H1 (cell line): Measurements from ENCODE around the gene ABCA5. TPM values are rescaled to one million over a fixed set of nuclear protein-coding genes. Genes with fewer than 3 reads are reported as not detected.

ENCODE experiments used
- CTCF ChIA-PET: fragments of 300-600 bp; sonication (Branson Sonifier 250); formaldehyde crosslinking; loops from one replicate; lab custom pipeline; 2021; ENCODE audit not compliant: partially characterized antibody; lab: Charles Lee
- POLR2A ChIA-PET: fragments of 300-600 bp; sonication (Branson Sonifier 250); formaldehyde crosslinking; loops from one replicate; lab custom pipeline; 2021; ENCODE audit warnings: inconsistent platforms; ENCODE audit not compliant: partially characterized antibody; lab: Charles Lee
- DNase-seq, 2 experiments: peaks; one replicate each; pipeline versions ENCODE4 v3.0.0 to v3.0.0-alpha.2; 2010 to 2022; ENCODE audit warnings: low spot score in 2 of 2, low read depth in 1 of 2, mixed read lengths in 1 of 2
- FAIRE-seq: peaks from 2 replicates; lab custom pipeline; 2011; peaks lifted over from hg19 to GRCh38; lab: Jason Lieb, UNC
- H2AFZ ChIP-seq: 2 replicates; pipeline ENCODE4 v1.8.1; 2012; ENCODE audit warnings: low read length, inconsistent platforms
- H2AK5ac ChIP-seq: 2 replicates; pipeline ENCODE4 v1.6.1; 2013; ENCODE audit warnings: low read depth, low read length
- H2BK120ac ChIP-seq: replicated peaks from 2 replicates; pipeline ENCODE3; 2013; ENCODE audit warnings: low read depth, low read length, inconsistent platforms
- H2BK12ac ChIP-seq: 2 replicates; pipeline ENCODE4 v1.6.1; 2013; ENCODE audit warnings: low read depth, low read length
- H2BK15ac ChIP-seq: 2 replicates; pipeline ENCODE4 v1.6.1; 2013; ENCODE audit warnings: low read length
- H2BK20ac ChIP-seq: 2 replicates; pipeline ENCODE4 v1.6.1; 2013; ENCODE audit warnings: low read length
- H2BK5ac ChIP-seq: 2 replicates; pipeline ENCODE4 v1.6.1; 2013; ENCODE audit warnings: low read depth, low read length
- H3K14ac ChIP-seq: 2 replicates; pipeline ENCODE4 v1.6.1; 2013; ENCODE audit warnings: inconsistent platforms; ENCODE audit not compliant: insufficient read length
- H3K18ac ChIP-seq: 2 replicates; pipeline ENCODE4 v1.6.1; 2013; ENCODE audit warnings: low read length; ENCODE audit errors: extremely low read depth
- H3K23ac ChIP-seq: 2 replicates; pipeline ENCODE4 v1.6.1; 2013; ENCODE audit warnings: inconsistent platforms; ENCODE audit not compliant: insufficient read length
- H3K23me2 ChIP-seq: 2 replicates; pipeline ENCODE4 v1.6.1; 2013; ENCODE audit warnings: low read depth, low read length
- H3K27ac ChIP-seq: 2 replicates; pipeline ENCODE4 v1.6.1; 2011; ENCODE audit warnings: low read depth, low read length, inconsistent platforms
- H3K27me3 ChIP-seq, 4 experiments: replicated peaks in 1 of 4; 1 replicate in 1 of 4; 2 replicates in 3 of 4; pipeline versions ENCODE4 v1.6.1 to v1.8.1; 2011 to 2013; ENCODE audit warnings: low read length in 3 of 4, mild to moderate bottlenecking in 3 of 4, inconsistent platforms in 2 of 4, mixed read lengths in 2 of 4, moderate library complexity in 1 of 4; ENCODE audit not compliant: control insufficient read depth in 3 of 4, insufficient read depth in 3 of 4; ENCODE audit errors: extremely low read depth in 1 of 4
- H3K36me3 ChIP-seq, 4 experiments: 2 replicates each; pipeline versions ENCODE4 v1.6.1 to v1.8.1; 2011 to 2013; ENCODE audit warnings: mild to moderate bottlenecking in 4 of 4, low read length in 3 of 4, moderate library complexity in 2 of 4, control low read depth in 1 of 4, inconsistent platforms in 1 of 4; ENCODE audit not compliant: insufficient read depth in 4 of 4, control insufficient read depth in 2 of 4
- H3K4ac ChIP-seq: replicated peaks from 2 replicates; pipeline ENCODE3; 2013; ENCODE audit warnings: low read length, low read depth, mixed read lengths, inconsistent platforms; ENCODE audit not compliant: insufficient read length
- H3K4me1 ChIP-seq, 4 experiments: replicated peaks in 1 of 4; 1 replicate in 1 of 4; 2 replicates in 3 of 4; pipeline versions ENCODE4 v1.6.1 to v1.8.1; 2011 to 2013; ENCODE audit warnings: low read length in 3 of 4, inconsistent platforms in 2 of 4, mixed read lengths in 1 of 4; ENCODE audit not compliant: insufficient read depth in 4 of 4, control insufficient read depth in 3 of 4
- H3K4me2 ChIP-seq, 2 experiments: 2 replicates each; pipeline versions ENCODE4 v1.6.1 to v1.8.1; 2011 to 2013; ENCODE audit warnings: low read depth in 2 of 2, low read length in 2 of 2, control low read depth in 1 of 2, inconsistent platforms in 1 of 2, mild to moderate bottlenecking in 1 of 2; ENCODE audit not compliant: insufficient read depth in 1 of 2
- H3K4me3 ChIP-seq, 4 experiments: fragments of 200-600, 300-600 bp in 1 of 4; sonication (generic), shearing (Covaris generic), sonication (Bioruptor Twin) in 1 of 4; 2 replicates each; pipeline versions ENCODE4 v1.5.1 to v1.8.1; 2011 to 2016; ENCODE audit warnings: low read length in 4 of 4, low read depth in 3 of 4, control low read depth in 2 of 4, inconsistent platforms in 2 of 4, mild to moderate bottlenecking in 2 of 4, mixed read lengths in 1 of 4, moderate library complexity in 1 of 4; ENCODE audit not compliant: insufficient read depth in 2 of 4; ENCODE audit errors: extremely low read depth in 1 of 4
- H3K56ac ChIP-seq: replicated peaks from 2 replicates; pipeline ENCODE3; 2013; ENCODE audit warnings: low read depth, mild to moderate bottlenecking, mixed read lengths, low read length, inconsistent platforms; ENCODE audit not compliant: insufficient read length
- H3K79me1 ChIP-seq: 2 replicates; pipeline ENCODE4 v1.6.1; 2013; ENCODE audit warnings: low read depth, low read length, control low read depth
- H3K79me2 ChIP-seq, 2 experiments: 2 replicates each; pipeline versions ENCODE4 v1.6.1 to v1.8.1; 2012 to 2013; ENCODE audit warnings: low read length in 2 of 2, mild to moderate bottlenecking in 2 of 2, inconsistent platforms in 1 of 2; ENCODE audit not compliant: insufficient read depth in 2 of 2, control insufficient read depth in 1 of 2
- H3K9ac ChIP-seq, 4 experiments: replicated peaks in 1 of 4; 1 replicate in 1 of 4; 2 replicates in 3 of 4; pipeline versions ENCODE4 v1.6.1 to v1.8.1; 2011 to 2013; ENCODE audit warnings: low read depth in 3 of 4, low read length in 3 of 4, control low read depth in 2 of 4, mild to moderate bottlenecking in 2 of 4, moderate library complexity in 2 of 4, inconsistent platforms in 1 of 4; ENCODE audit errors: extremely low read depth in 1 of 4
- H3K9me3 ChIP-seq, 2 experiments: 2 replicates each; pipeline versions ENCODE4 v1.6.1 to v1.8.1; 2012 to 2013; ENCODE audit warnings: mild to moderate bottlenecking in 2 of 2, moderate library complexity in 2 of 2, control low read depth in 1 of 2, inconsistent platforms in 1 of 2, low read depth in 1 of 2, low read length in 1 of 2, mixed read lengths in 1 of 2; ENCODE audit not compliant: insufficient read depth in 2 of 2
- H4K20me1 ChIP-seq, 2 experiments: replicated peaks in 1 of 2; 2 replicates each; pipeline versions ENCODE3 to v1.8.1; 2011 to 2013; ENCODE audit warnings: inconsistent platforms in 2 of 2, low read length in 2 of 2, mild to moderate bottlenecking in 1 of 2; ENCODE audit not compliant: insufficient read depth in 2 of 2, control insufficient read depth in 1 of 2
- H4K5ac ChIP-seq: 2 replicates; pipeline ENCODE4 v1.6.1; 2013; ENCODE audit warnings: low read length, low read depth, mixed read lengths, inconsistent platforms; ENCODE audit not compliant: insufficient read length
- H4K8ac ChIP-seq: 2 replicates; pipeline ENCODE4 v1.8.0; 2013; ENCODE audit warnings: mild to moderate bottlenecking, moderate library complexity, low read length, inconsistent platforms; ENCODE audit not compliant: insufficient read depth; ENCODE audit errors: extremely low read depth
- H4K91ac ChIP-seq: replicated peaks from 2 replicates; pipeline ENCODE3; 2013; ENCODE audit warnings: low read length, mixed read lengths, inconsistent platforms; ENCODE audit not compliant: insufficient read length
- BACH1 ChIP-seq: IDR thresholded peaks from 2 replicates; pipeline ENCODE4 v1.6.1; 2012; ENCODE audit warnings: low read length, improper control_type of control experiment
- CBX5 ChIP-seq: fragments of 300-800, 300-1000 bp; sonication (generic); IDR thresholded peaks from 2 replicates; pipeline ENCODE4 v1.7.1; 2016; ENCODE audit warnings: antibody characterized with exemption, low read length, low read depth
- CREB1 ChIP-seq: IDR thresholded peaks from 2 replicates; pipeline ENCODE4 v1.6.1; 2012; ENCODE audit warnings: inconsistent platforms
- NRF1 ChIP-seq: IDR thresholded peaks from 2 replicates; pipeline ENCODE4 v1.6.1; 2011; ENCODE audit warnings: mild to moderate bottlenecking, low read depth, low read length, improper control_type of control experiment
- PHF8 ChIP-seq: fragments of 200-600 bp; sonication (generic); conservative IDR thresholded peaks from 2 replicates; pipeline ENCODE4 v1.7.1; 2012; ENCODE audit warnings: low read depth, mild to moderate bottlenecking, inconsistent platforms, low read length, moderate library complexity
- RNF2 ChIP-seq: fragments of 200-900, 300-1000 bp; sonication (generic); IDR thresholded peaks from 2 replicates; pipeline ENCODE4 v1.7.1; 2016; ENCODE audit warnings: borderline replicate concordance, low read depth, mild to moderate bottlenecking, antibody characterized with exemption, low read length; ENCODE audit not compliant: poor library complexity, severe bottlenecking; ENCODE audit errors: missing control alignments
- SIRT6 ChIP-seq: IDR thresholded peaks from one replicate; pipeline ENCODE4 v1.7.1; 2012; ENCODE audit warnings: low read length, inconsistent platforms
- SIX5 ChIP-seq: IDR thresholded peaks from 2 replicates; pipeline ENCODE4 v1.6.1; 2011; ENCODE audit warnings: mild to moderate bottlenecking, low read depth, low read length
- SRF ChIP-seq: IDR thresholded peaks from 2 replicates; pipeline ENCODE4 v1.6.1; 2011; ENCODE audit warnings: mild to moderate bottlenecking, low read depth, low read length, moderate library complexity
- YY1 ChIP-seq: IDR thresholded peaks from 2 replicates; pipeline ENCODE4 v1.6.1; 2011; ENCODE audit warnings: low read depth, mild to moderate bottlenecking, low read length
- WGBS, 2 experiments: shearing (Covaris generic) in 1 of 2; methylation state at CpG; one replicate each; pipeline versions ENCODE4 v1.1.6 to v1.1.7; 2013 to 2015; ENCODE audit warnings: low lambda C conversion rate in 2 of 2, mixed read lengths in 2 of 2, inconsistent platforms in 1 of 2, low coverage in 1 of 2, missing lambda C conversion rate in 1 of 2; ENCODE audit not compliant: insufficient replicate concordance in 2 of 2, insufficient coverage in 1 of 2, insufficient read length in 1 of 2; ENCODE audit errors: extremely low coverage in 1 of 2, missing lambda C conversion rate in 1 of 2; 5-methylcytosine and 5-hydroxymethylcytosine counted together
- polyA plus RNA-seq, 7 experiments: library from polyadenylated mRNA; depleted of rRNA in 3 of 7; stranded (reverse) in 5 of 7; unstranded in 2 of 7; fragments of >200 nt in 5 of 7; fragments of 200-250 nt in 2 of 7; gene quantifications; 1 replicate in 5 of 7; 2 replicates in 1 of 7; 4 replicates in 1 of 7; pipeline versions ENCODE4 v1.2.1 to v1.2.3, GENCODE V29; 2011 to 2013; ENCODE audit warnings: missing spikeins in 2 of 7, mixed read lengths in 2 of 7
- total RNA-seq: library from RNA; stranded (reverse); fragmentation: NEBNext Ultra II Directional; extraction: Animal tissue kit (Norgen Biotek cat#: 25700); gene quantifications from 2 replicates; pipeline ENCODE4 v1.2.1, GENCODE V29; 2021

ABCA5 gene
- total and polyA plus RNA-seq, 2 of the 8 experiments (the other 6 are each of a cell fraction or from before 2014, with no cell fraction given): 1.3 to 4.1 TPM

- no peak overlapping the region for H3K4ac ChIP-seq
- no peak overlapping the region for H3K14ac ChIP-seq
- H3K4me2 ChIP-seq: peak overlapping the region; percentile 13 to 39
- H2AFZ ChIP-seq: 0 out of 2 replicates have a peak overlapping the region, but pooled peaks have one; percentile 8
- H3K79me1 ChIP-seq: no peaks in the 10 kb centered on the region
- H3K18ac ChIP-seq: no peak overlapping the region
- H3K4me3 ChIP-seq: peak overlapping the region in 1 of 4 experiments; percentile 35; a peak in 2 of 8 replicates
- H2BK12ac ChIP-seq: no peak overlapping the region
- H2BK15ac ChIP-seq: no peak overlapping the region
- no peak for TF ChIP-seq SIRT6
- no peak for TF ChIP-seq SIX5
- no peak for TF ChIP-seq PHF8
- TF ChIP-seq NRF1: no peak
- no peak for TF ChIP-seq CBX5
- no peak for TF ChIP-seq YY1
- no peak for TF ChIP-seq RNF2
- no peak for TF ChIP-seq CREB1
- TF ChIP-seq BACH1: no peak
- no peak for TF ChIP-seq SRF
- no peaks in the 10 kb centered on the region for H3K9me3 ChIP-seq
- no peak overlapping the region for H2AK5ac ChIP-seq
- ChIA-PET CTCF (interaction anchor here (0.7 kb wide), 1 partner anchor 141 kb away, joined by 3 read pairs; no protein-coding TSS in a partner anchor), POLR2A (no interaction called here)
- H3K36me3 ChIP-seq: no peaks in the 10 kb centered on the region
- no peak overlapping the region for H2BK120ac ChIP-seq
- H3K79me2 ChIP-seq: no peaks in the 10 kb centered on the region
- H3K27ac ChIP-seq: no peak overlapping the region
- no peak overlapping the region for H4K5ac ChIP-seq
- no peak overlapping the region for H3K23ac ChIP-seq
- H4K8ac ChIP-seq: no peak overlapping the region
- no peak overlapping the region for H3K56ac ChIP-seq
- H4K20me1 ChIP-seq: no peaks in the 10 kb centered on the region
- DNase-seq: no peak
- H3K4me1 ChIP-seq: peaks cover 0 to 6% (median 5%) of the 10 kb centered on the region in 4 experiments; a peak in 5 of 7 replicates
- peaks cover 0 to 7% (median 3%) of the 10 kb centered on the region in 4 experiments; a peak in 4 of 7 replicates for H3K27me3 ChIP-seq
- no peak overlapping the region for H3K9ac ChIP-seq
- no peak overlapping the region for H2BK20ac ChIP-seq
- H2BK5ac ChIP-seq: no peak overlapping the region
- 31% methylated on average over 4 of the region's 4 CpGs; no CpG with 5 or more reads in 1 of the 2 experiments for WGBS, 2 experiments
- H3K23me2 ChIP-seq: no peaks in the 10 kb centered on the region
- no peak for FAIRE-seq
- no peak overlapping the region for H4K91ac ChIP-seq
Observed at GRCh38 chr17:69320908-69321238, 6.1 kb downstream of the ABCA5 start.
